HL-60/S4 (cell line): Measurements from ENCODE around the gene SND1.

ENCODE experiments used
- in situ Hi-C: fragments of 300-500 bp; cut with MboI; formaldehyde crosslinking; loops from 2 replicates; pipeline ENCODE4 v1.14.3; 2022; ENCODE audit warnings: low sequenced_read_pairs

The SND1 gene

DNA sequence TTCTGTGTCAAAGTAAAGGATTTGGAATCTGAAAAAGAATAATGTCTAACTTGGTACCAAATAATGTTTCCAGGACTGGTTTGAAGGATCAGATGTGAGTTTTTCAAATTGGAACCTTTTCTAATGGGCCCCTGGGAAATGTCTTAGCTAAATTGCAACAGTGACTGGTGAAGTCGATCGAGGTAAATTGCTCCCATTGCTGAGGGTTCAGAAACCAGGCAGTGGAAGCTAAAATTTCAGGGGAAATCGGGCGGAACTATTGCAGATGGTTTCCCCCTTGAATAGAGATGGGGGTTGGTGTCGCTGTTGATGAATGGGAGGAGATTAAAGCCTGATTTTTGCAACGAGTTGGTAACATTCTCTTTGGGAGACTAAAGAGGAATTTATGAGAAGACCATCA lies 112.7 kb downstream of the SND1 start:
- in situ Hi-C loops = no loop called here

- in situ Hi-C loops = no loop called here
These were observed 113.2 kb downstream of the SND1 start for GRCh38 chr7:127765150-127765549.

DNA sequence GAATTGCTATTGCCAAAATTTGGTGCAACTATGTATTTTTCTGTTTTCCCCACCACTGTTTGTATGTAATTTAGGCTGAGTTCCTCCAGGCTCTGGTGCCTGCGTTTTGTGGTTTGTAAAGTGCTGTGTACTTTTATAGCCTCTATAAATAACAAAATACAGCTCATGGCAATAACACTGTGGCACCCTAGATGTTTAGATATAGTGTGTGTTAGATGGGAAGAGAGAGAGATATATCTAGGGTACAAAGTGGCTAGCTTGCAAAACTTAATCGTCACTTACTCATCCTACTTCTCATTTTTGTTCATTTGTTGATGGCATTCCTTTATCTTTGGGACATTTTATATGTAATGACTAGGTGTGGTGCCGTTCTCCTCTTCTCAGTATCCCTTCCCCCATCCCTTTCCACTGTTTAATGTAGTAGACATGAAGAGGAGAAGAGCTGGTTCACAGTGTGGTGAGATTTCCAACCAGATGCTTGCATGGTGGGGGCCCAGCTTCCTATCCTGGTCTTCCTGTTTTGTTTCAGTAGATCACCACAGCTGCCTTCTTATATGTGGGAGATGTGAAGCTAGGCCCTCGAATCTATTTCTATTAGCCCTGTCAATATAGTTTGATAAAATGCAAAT lies 115.0 kb downstream of the SND1 start:
- in situ Hi-C loops = no loop called here

DNA sequence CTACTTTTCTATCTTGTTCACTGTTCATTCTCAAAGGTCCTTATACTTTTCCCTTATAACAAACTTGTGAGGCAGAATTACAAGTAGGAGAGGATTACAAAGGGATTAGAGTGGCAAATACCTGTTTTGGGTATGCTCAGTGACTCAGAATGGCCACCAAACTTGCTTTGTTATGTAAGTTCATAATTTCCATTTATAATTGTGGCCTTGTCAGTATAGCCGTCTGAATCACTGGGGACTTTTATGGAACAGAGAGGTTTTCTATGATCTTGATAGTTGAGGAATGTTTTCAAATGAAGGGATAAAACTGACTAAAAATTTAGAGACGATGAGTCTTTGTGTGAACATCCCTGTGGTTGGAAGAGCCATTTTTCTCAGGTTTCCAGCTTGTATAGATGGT lies 116.2 kb downstream of the SND1 start:
- in situ Hi-C loops = no loop called here

- in situ Hi-C loops = no loop called here
These were observed 117.1 kb downstream of the SND1 start for GRCh38 chr7:127769137-127769536.

- in situ Hi-C loops = no loop called here
These were observed 117.9 kb downstream of the SND1 start for GRCh38 chr7:127769696-127770400.

- in situ Hi-C loops = no loop called here
These were observed 118.9 kb downstream of the SND1 start for GRCh38 chr7:127770885-127771284.

DNA sequence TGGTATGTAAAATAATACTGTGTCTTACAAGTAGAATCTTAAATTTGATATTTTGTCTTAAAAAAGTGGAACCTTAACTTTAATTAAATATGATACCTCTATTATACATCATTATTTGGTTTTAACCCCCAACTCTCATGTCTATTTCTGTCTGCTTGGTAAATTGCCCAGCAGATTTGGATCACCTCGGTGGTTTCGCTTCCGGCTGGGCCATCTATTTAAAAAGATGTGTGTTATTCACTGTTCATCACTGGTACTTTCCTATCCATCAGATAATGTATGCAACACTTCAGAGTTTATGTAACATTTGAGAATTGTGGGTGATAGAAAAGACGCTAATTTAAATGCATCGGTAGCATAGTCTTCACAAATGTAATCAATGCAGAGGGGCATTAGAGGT lies 119.7 kb downstream of the SND1 start:
- in situ Hi-C loops = no loop called here

DNA sequence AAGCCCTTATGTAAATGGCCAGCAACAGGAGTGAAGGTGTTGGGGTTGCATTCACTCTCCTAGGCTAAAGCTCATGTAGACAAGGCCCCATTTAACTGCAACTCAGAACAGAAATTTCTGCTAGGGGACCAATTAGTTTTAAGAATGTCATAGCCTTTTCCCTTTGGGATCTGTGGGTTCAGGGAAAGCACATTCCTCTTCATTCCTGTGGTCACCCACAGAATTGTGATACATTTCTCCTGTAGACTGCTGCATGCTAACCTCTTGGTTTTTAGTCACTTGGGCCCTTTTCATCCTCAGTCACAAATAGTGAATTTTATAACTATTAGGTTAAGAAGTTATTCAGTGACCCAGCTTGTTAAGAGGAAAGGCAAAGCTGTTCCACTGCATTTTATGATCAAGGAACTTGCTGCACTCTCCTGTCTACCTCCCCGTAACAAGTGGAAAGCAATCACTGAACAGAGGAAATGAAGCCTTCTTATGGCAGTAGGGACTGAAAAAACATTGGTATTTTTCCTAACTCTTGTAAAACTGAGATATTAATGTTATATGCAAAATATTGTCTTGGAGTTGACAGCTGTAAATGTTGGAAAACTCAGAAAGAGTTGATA lies 124.9 kb downstream of the SND1 start:
- in situ Hi-C loops = no loop called here

- in situ Hi-C loops = no loop called here
These were observed 128.5 kb downstream of the SND1 start for GRCh38 chr7:127780489-127780888.

DNA sequence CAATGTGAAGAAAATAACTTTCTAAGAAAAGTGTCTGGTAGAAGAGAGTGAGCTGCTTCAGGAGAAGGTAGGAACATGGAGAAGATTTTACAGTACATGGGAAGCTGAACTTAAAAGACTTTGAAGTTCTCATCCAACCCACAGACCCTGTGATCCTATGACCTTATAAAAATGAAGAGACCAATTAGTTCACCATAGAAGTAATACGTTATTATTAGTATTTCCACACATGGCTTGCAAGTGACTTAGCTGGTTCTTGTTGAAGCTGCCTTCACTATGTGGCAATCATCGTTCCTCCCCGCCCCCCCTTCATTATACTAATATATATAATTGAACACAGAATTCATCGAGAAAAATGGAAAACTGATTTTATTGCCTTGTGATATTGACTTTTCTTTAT lies 129.1 kb downstream of the SND1 start:
- in situ Hi-C loops = no loop called here

DNA sequence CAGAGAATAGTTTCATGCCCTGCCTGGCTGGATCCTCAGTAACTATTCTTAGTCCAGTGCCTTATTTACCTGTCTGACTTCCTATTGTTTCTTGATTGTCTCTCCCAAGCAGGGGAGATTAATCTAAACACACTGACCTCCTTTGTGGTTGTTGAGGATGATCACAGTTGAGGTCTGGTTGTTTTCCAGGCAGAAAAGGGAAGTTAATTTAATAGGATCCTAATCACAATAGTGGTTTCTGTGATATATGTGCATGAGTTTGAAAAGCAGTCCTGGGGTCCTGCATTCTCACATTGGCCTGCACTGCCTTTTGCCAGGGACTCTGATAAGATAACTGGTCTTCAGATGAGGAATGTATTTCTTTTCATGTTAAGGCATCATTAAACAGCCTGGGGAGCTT lies 130.1 kb downstream of the SND1 start:
- in situ Hi-C loops = no loop called here

DNA sequence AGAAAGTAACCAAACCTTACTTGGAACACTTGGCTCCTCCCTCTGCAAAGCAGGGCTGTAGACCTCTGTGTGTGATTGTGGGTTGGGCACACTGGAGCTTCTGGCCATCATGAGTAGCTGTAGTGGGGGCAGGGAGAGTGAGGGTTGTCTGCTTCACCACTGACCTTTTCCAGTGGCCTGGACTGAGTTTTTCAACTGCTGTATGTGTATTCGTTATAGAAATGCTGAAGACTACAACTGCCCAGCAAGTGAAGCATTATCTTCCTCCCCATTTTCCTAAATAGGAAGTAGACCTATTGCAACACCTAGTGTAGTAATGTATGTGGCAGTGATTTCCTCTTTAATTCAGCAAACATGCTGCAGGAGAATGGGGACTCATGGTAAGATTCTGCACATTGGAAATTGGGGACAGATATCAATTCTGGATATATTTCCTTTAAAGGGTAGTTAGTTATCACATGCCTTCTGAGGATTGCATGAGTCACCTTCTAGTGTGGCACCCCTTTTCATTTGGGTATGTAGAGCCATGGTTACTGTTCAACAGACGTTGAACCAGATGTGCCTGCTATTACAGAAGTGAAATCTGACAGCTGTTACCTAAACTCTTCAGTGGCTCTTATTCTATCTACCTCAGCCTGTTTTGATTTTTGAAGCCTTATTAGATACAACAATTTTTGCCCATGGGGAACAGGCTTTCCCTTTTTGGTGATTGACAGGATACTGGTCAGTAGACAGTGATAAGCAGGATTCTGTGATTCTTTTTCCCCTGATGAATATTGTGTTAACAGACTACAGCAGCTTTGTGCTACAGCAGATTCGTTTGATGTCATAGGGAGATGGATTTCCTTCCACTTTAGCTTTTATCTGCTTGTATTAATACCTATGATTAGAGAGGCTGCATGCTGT lies 130.9 kb downstream of the SND1 start:
- in situ Hi-C loops = no loop called here

DNA sequence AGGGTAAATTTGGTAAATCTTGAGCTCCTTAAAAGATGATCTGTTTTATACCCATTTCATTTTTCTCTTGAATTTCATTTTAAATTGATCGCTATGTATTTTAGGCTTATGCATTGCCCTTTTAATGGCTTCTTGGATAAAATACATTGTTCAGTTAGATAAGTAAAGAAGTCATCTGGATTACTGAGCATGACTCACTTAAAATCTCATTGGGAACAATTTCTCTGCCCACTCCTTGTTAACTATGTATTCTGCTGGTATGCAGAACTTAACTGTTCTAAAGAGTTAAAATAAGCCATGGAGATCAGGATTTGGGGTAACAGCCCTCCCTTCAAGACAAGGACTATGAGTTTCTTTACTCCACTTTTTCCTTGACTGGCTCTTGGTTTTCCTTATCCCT lies 134.2 kb downstream of the SND1 start:
- in situ Hi-C loops = no loop called here

GRCh38 chr7:127789031-127789430 lies 137.0 kb downstream of the SND1 start:
- in situ Hi-C loops = no loop called here

- in situ Hi-C loops = no loop called here
These were observed 139.6 kb downstream of the SND1 start for GRCh38 chr7:127791446-127792189.

- in situ Hi-C loops = no loop called here
These were observed 140.7 kb downstream of the SND1 start for GRCh38 chr7:127792528-127793342.

DNA sequence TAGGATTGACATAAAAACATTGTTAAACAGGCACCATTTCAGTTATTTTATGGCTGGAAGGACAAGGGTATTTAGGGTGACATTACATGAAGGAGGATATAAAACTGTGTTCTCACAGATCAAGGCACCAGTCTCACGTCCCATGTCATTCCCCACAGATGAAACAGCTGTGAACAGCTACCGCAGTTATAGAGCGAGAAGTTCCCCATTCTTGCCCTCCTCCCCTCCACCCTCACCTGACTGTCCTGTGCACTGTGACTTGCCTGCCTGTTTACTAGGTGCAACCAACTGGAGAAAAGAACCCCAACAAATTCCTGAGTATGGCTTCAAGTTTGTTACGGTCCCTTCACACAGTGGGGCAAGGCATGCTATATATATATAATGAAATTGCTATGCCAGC lies 141.6 kb downstream of the SND1 start:
- in situ Hi-C loops = no loop called here

GRCh38 chr7:127794136-127794535 lies 142.1 kb downstream of the SND1 start:
- in situ Hi-C loops = no loop called here

- in situ Hi-C loops = no loop called here
These were observed 142.6 kb downstream of the SND1 start for GRCh38 chr7:127794551-127794950.
